ENCODE results near the gene ELOVL6. TPM values are rescaled to one million over a fixed set of nuclear protein-coding genes. Genes with fewer than 3 reads are reported as not detected.

The ELOVL6 gene
- total and polyA plus RNA-seq, 9 of the 15 experiments (the other 6 are each of a cell fraction or from before 2014, with no cell fraction given): 18.3 to 82.6 (median 46.0) TPM

DNA sequence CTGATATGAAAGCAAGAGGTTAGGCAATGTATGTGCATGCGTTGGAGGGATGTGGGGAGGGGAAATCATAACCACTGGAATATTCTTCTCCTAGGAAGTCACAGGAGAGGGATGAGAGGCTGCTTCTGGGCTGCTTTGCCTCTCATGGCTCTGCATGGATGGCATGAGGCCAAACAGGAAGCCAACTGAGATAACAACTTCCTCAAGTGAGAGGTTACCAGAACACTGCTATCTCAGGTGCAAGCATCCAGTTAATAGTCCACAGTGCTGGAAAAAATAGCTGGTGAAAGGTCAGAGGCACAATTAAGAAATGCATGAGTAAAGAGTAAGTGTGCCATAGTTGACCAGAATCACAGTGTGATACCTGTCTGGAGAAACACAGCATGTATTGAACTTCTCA is 113.3 kb downstream of the ELOVL6 start (continued):
- TF ChIP-seq, protein P1, sequence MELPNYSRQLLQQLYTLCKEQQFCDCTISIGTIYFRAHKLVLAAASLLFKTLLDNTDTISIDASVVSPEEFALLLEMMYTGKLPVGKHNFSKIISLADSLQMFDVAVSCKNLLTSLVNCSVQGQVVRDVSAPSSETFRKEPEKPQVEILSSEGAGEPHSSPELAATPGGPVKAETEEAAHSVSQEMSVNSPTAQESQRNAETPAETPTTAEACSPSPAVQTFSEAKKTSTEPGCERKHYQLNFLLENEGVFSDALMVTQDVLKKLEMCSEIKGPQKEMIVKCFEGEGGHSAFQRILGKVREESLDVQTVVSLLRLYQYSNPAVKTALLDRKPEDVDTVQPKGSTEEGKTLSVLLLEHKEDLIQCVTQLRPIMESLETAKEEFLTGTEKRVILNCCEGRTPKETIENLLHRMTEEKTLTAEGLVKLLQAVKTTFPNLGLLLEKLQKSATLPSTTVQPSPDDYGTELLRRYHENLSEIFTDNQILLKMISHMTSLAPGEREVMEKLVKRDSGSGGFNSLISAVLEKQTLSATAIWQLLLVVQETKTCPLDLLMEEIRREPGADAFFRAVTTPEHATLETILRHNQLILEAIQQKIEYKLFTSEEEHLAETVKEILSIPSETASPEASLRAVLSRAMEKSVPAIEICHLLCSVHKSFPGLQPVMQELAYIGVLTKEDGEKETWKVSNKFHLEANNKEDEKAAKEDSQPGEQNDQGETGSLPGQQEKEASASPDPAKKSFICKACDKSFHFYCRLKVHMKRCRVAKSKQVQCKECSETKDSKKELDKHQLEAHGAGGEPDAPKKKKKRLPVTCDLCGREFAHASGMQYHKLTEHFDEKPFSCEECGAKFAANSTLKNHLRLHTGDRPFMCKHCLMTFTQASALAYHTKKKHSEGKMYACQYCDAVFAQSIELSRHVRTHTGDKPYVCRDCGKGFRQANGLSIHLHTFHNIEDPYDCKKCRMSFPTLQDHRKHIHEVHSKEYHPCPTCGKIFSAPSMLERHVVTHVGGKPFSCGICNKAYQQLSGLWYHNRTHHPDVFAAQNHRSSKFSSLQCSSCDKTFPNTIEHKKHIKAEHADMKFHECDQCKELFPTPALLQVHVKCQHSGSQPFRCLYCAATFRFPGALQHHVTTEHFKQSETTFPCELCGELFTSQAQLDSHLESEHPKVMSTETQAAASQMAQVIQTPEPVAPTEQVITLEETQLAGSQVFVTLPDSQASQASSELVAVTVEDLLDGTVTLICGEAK (IDR thresholded peaks at IDR 0.05): peak; percentile 27; the same call in 1 of the 2 replicates
- TF ChIP-seq, protein P1 (CRISPR knock-in tag; IDR thresholded peaks at IDR 0.05): no peak
- TF ChIP-seq SRSF1 (IDR thresholded peaks at IDR 0.05; ENCODE audit: low read depth, low read length): no peak
- TF ChIP-seq ETV6 (IDR thresholded peaks at IDR 0.05; ENCODE audit: borderline replicate concordance in 1 of 2, low read depth in 2 of 2, low read length in 1 of 2): peak in 1 of 2 experiments; percentile 61; a peak in 1 of 4 replicates
- no peak for TF ChIP-seq ETV6 (CRISPR knock-in tag; IDR thresholded peaks at IDR 0.05; ENCODE audit: borderline replicate concordance)
- TF ChIP-seq, protein P2, sequence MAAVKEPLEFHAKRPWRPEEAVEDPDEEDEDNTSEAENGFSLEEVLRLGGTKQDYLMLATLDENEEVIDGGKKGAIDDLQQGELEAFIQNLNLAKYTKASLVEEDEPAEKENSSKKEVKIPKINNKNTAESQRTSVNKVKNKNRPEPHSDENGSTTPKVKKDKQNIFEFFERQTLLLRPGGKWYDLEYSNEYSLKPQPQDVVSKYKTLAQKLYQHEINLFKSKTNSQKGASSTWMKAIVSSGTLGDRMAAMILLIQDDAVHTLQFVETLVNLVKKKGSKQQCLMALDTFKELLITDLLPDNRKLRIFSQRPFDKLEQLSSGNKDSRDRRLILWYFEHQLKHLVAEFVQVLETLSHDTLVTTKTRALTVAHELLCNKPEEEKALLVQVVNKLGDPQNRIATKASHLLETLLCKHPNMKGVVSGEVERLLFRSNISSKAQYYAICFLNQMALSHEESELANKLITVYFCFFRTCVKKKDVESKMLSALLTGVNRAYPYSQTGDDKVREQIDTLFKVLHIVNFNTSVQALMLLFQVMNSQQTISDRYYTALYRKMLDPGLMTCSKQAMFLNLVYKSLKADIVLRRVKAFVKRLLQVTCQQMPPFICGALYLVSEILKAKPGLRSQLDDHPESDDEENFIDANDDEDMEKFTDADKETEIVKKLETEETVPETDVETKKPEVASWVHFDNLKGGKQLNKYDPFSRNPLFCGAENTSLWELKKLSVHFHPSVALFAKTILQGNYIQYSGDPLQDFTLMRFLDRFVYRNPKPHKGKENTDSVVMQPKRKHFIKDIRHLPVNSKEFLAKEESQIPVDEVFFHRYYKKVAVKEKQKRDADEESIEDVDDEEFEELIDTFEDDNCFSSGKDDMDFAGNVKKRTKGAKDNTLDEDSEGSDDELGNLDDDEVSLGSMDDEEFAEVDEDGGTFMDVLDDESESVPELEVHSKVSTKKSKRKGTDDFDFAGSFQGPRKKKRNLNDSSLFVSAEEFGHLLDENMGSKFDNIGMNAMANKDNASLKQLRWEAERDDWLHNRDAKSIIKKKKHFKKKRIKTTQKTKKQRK (IDR thresholded peaks at IDR 0.05; ENCODE audit: borderline replicate concordance, low read depth, low read length): no peak
- no peak for TF ChIP-seq KLF1 (tag; IDR thresholded peaks at IDR 0.05)
- TF ChIP-seq ZEB2 (IDR thresholded peaks at IDR 0.05): peak; percentile 46; the same call in 1 of the 2 replicates
